Measurements from ENCODE around the gene CDC26. TPM values are rescaled to one million over a fixed set of nuclear protein-coding genes. Genes with fewer than 3 reads are reported as not detected.

CDC26 gene
- total RNA-seq, 1 experiment from 2014 or later, result 29.3 TPM

DNA sequence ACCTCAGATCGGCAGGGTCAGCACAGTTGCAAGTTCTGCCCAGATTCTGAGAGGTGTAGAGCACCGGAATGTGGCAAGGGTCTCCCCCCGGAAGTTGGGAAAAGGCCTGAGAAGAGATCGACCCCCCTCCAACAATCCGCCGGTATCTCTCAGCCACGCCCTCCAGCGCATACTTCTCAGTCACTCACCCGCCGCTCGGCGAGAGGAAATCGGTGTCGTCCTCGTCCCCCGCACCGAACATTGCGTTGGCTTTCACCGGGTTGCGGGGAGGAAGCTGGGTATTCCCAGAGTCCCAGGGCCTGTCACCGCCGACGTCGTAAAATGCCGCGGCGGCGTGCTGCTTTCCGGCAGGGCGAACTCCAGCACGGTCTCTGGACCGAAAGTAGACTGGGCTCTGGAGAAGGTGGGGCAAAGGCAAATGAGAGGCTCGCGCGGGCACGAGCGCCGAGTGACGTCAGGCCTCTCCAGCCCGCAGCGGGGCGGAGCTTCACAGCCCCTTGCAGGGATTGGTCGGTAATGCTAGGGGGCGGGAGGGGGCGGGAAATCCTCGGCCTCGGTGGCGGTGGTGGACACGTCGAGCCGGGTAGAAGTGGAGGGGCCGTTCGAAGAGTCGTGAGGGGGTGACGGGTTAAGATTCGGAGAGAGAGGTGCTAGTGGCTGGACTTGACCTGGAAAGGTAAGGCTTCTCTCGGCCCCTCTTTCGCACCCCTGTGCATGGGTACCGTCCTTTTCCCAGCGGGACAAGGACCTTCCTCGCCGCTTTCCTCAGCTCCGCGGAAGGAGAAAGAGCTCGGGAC is 54.2 kb downstream of the CDC26 start, which contains the start of the genes FKBP15 and SLC31A1:
Gene FKBP15, minus strand, starts transcription at position 275 of the 797 bp plus-strand sequence. Its CDS starts 34 bp downstream, at position 241.
Gene SLC31A1, plus strand, starts transcription at position 542 of the 797 bp plus-strand sequence. CDS start 34,605 bp downstream, outside the sequence.
- Mint-ChIP-seq H3K36me3 (ENCODE audit: insufficient read depth, unreplicated experiment) (peaks cover 35% of the 10 kb centered on the region), H3K27me3 (ENCODE audit: insufficient read depth, unreplicated experiment) (no peaks in the 10 kb centered on the region), H3K4me3 (ENCODE audit: unreplicated experiment) (peak within 1 kb of the TSS; percentile 97), H3K27ac (ENCODE audit: unreplicated experiment) (peak within 1 kb of the TSS; percentile 93), H3K4me1 (ENCODE audit: low read depth, unreplicated experiment) (peaks cover 17% of the 10 kb centered on the region), H3K9me3 (ENCODE audit: unreplicated experiment) (no peaks in the 10 kb centered on the region)
- Histone ChIP-seq H3K4me3 (ENCODE audit: low read depth, low read length) (peak within 1 kb of the TSS; percentile 74), H3K36me3 (ENCODE audit: control insufficient read depth, insufficient read depth, low read length) (no peaks in the 10 kb centered on the region; the same call in 1 of the 2 replicates), H3K9me3 (no peaks in the 10 kb centered on the region), H3K27me3 (replicated peaks; ENCODE audit: control insufficient read depth, insufficient read depth, low read length) (no peaks in the 10 kb centered on the region), H3K4me1 (peaks cover 15% of the 10 kb centered on the region)
- intact Hi-C loops (cut with micrococcal nuclease; ENCODE audit: unreplicated experiment), result loop anchor here (1.0 to 10.0 kb wide), 3 partner anchors 54 to 886 kb away; partner anchors contain the start of genes C9orf43, CDC26, POLE3 and PRPF4
- TF ChIP-seq CTCF (IDR thresholded peaks at IDR 0.05; ENCODE audit: insufficient read depth in 1 of 2, low read depth in 1 of 2, low read length in 1 of 2, severe bottlenecking in 1 of 2, unreplicated experiment in 1 of 2), result no peak
- CTCF ChIA-PET, result interaction anchor here (0.7 to 2.7 kb wide), 6 partner anchors 24 to 436 kb away, joined by 3 to 13 read pairs (median 4); partner anchors contain the start of genes CDC26, PRPF4 and SLC31A2
- BruUV-seq (replicated peaks), result no TSS peak
- peak; percentile 98 to 99 for DNase-seq
- POLR2A ChIA-PET, result interaction anchor here (0.6 to 3.2 kb wide), 11 partner anchors 13 to 842 kb away, joined by 3 to 16 read pairs (median 4); partner anchors contain the start of genes CDC26, HSDL2, PRPF4 and SLC31A2

- Mint-ChIP-seq H3K36me3 (ENCODE audit: insufficient read depth, unreplicated experiment) (peaks cover 35% of the 10 kb centered on the region), H3K4me1 (ENCODE audit: low read depth, unreplicated experiment) (peaks cover 17% of the 10 kb centered on the region), H3K27ac (ENCODE audit: unreplicated experiment) (peak overlapping the region; percentile 93), H3K27me3 (ENCODE audit: insufficient read depth, unreplicated experiment) (no peaks in the 10 kb centered on the region), H3K9me3 (ENCODE audit: unreplicated experiment) (no peaks in the 10 kb centered on the region), H3K4me3 (ENCODE audit: unreplicated experiment) (peak overlapping the region; percentile 97)
- no peaks in the 10 kb centered on the region; the same call in 1 of the 2 replicates for H3K36me3 ChIP-seq (ENCODE audit: control insufficient read depth, insufficient read depth, low read length)
- POLR2A ChIA-PET, result interaction anchor here (0.8 to 3.2 kb wide), 5 partner anchors 24 to 167 kb away, joined by 4 to 16 read pairs (median 8); partner anchors contain the start of genes CDC26, PRPF4 and SLC31A2
- no peaks in the 10 kb centered on the region for H3K9me3 ChIP-seq
- peaks cover 15% of the 10 kb centered on the region for H3K4me1 ChIP-seq
- CTCF ChIA-PET, result interaction anchor here (0.6 to 2.7 kb wide), 5 partner anchors 24 to 162 kb away, joined by 3 to 13 read pairs (median 4); partner anchors contain the start of genes CDC26, PRPF4 and SLC31A2
- intact Hi-C loops (cut with micrococcal nuclease; ENCODE audit: unreplicated experiment), result loop anchor here (1.0 to 10.0 kb wide), 3 partner anchors 55 to 886 kb away; partner anchors contain the start of genes C9orf43, CDC26, POLE3 and PRPF4
- TSS peak; percentile 65 for BruUV-seq (replicated peaks)
- no peak for DNase-seq
- TF ChIP-seq CTCF (IDR thresholded peaks at IDR 0.05; ENCODE audit: insufficient read depth in 1 of 2, low read depth in 1 of 2, low read length in 1 of 2, severe bottlenecking in 1 of 2, unreplicated experiment in 1 of 2), result no peak
- H3K4me3 ChIP-seq (ENCODE audit: low read depth, low read length), result peak overlapping the region; percentile 74
- no peaks in the 10 kb centered on the region for H3K27me3 ChIP-seq (replicated peaks; ENCODE audit: control insufficient read depth, insufficient read depth, low read length)
Observed at GRCh38 chr9:113220467-113221002, 54.8 kb downstream of the CDC26 start.

DNA sequence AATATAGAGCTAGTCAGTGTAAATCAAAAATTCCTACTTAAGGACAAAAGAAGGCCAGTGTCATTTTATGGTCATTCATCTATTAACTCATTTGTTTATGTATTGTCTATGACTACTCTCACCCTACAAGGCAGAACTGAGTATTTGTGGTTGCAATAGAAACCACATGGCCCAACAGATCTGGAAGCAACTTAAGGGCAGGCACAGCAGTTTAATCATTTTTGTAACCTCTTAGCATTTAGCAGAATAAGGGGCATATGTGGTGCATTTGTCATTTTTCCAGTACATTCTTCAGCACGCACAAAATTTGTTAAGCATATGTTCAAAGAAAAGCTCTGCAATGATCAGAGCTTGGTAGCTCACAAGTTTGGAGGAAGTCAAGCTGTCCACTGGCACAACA is 55.4 kb downstream of the CDC26 start:
- no peak for DNase-seq
- Histone ChIP-seq H3K36me3 (ENCODE audit: control insufficient read depth, insufficient read depth, low read length) (no peaks in the 10 kb centered on the region; the same call in 1 of the 2 replicates), H3K4me3 (ENCODE audit: low read depth, low read length) (peak overlapping the region; percentile 74), H3K9me3 (no peaks in the 10 kb centered on the region), H3K27me3 (replicated peaks; ENCODE audit: control insufficient read depth, insufficient read depth, low read length) (no peaks in the 10 kb centered on the region), H3K4me1 (peaks cover 15% of the 10 kb centered on the region)
- Mint-ChIP-seq H3K4me3 (ENCODE audit: unreplicated experiment) (peak overlapping the region; percentile 97), H3K36me3 (ENCODE audit: insufficient read depth, unreplicated experiment) (peaks cover 31% of the 10 kb centered on the region), H3K27ac (ENCODE audit: unreplicated experiment) (peak overlapping the region; percentile 93), H3K9me3 (ENCODE audit: unreplicated experiment) (no peaks in the 10 kb centered on the region), H3K27me3 (ENCODE audit: insufficient read depth, unreplicated experiment) (no peaks in the 10 kb centered on the region), H3K4me1 (ENCODE audit: low read depth, unreplicated experiment) (peaks cover 17% of the 10 kb centered on the region)
- no peak for TF ChIP-seq CTCF (IDR thresholded peaks at IDR 0.05; ENCODE audit: insufficient read depth in 1 of 2, low read depth in 1 of 2, low read length in 1 of 2, severe bottlenecking in 1 of 2, unreplicated experiment in 1 of 2)
- ChIA-PET POLR2A (no interaction called here), CTCF (interaction anchor here (0.6 to 1.8 kb wide), 2 partner anchors 55 to 163 kb away, joined by 4 to 9 read pairs; partner anchors contain the start of genes CDC26 and PRPF4)
- intact Hi-C loops (cut with micrococcal nuclease; ENCODE audit: unreplicated experiment), result loop anchor here (5.0 to 10.0 kb wide), 2 partner anchors 192 to 885 kb away; partner anchors contain the start of genes C9orf43, POLE3 and PTBP3
- no TSS peak for BruUV-seq (replicated peaks)
